PFSK-1 (cell line): ENCODE data around the gene CHCHD1.

Source experiments
- FOXP2 ChIP-seq: optimal IDR thresholded peaks from 2 replicates; pipeline ENCODE3; 2011; ENCODE audit warnings: borderline replicate concordance, control low read depth, inconsistent platforms; ENCODE audit not compliant: insufficient read depth; ENCODE audit errors: extremely low read length, extremely low read depth
- POLR2AphosphoS5 ChIP-seq: IDR thresholded peaks from 2 replicates; pipeline ENCODE4 v1.6.1; 2012; ENCODE audit warnings: low read depth, mild to moderate bottlenecking, control low read depth, low read length, moderate library complexity
- REST ChIP-seq, 2 experiments: IDR thresholded peaks; 2 replicates each; pipeline versions ENCODE4 v1.6.1 to v1.8.0; 2011 to 2012; ENCODE audit warnings: low read depth in 2 of 2, low read length in 2 of 2, control low read depth in 1 of 2, inconsistent platforms in 1 of 2, mild to moderate bottlenecking in 1 of 2, moderate library complexity in 1 of 2; ENCODE audit not compliant: insufficient read depth in 1 of 2
- SIN3A ChIP-seq: IDR thresholded peaks from 2 replicates; pipeline ENCODE4 v1.6.1; 2012; ENCODE audit warnings: mild to moderate bottlenecking, low read length, moderate library complexity, borderline replicate concordance; ENCODE audit not compliant: insufficient read depth
- TAF1 ChIP-seq: IDR thresholded peaks from 2 replicates; pipeline ENCODE4 v1.6.1; 2012; ENCODE audit warnings: low read length, control low read depth, borderline replicate concordance; ENCODE audit not compliant: insufficient read depth

CHCHD1 gene

GRCh38 chr10:73782749-73783085 is 869 bp downstream of the CHCHD1 start:
- TF ChIP-seq FOXP2, result no peak
- no peak for TF ChIP-seq REST (IDR thresholded peaks at IDR 0.05; ENCODE audit: insufficient read depth in 1 of 2, low read depth in 2 of 2, low read length in 2 of 2)
- no peak for TF ChIP-seq POLR2AphosphoS5
- TF ChIP-seq TAF1, result no peak
- TF ChIP-seq SIN3A, result no peak

GRCh38 chr10:73785211-73785720 is 3.4 kb downstream of the CHCHD1 start, which contains the start of gene ZSWIM8:
TSS of gene ZSWIM8 (plus strand) at chr10:73785606. CDS start at chr10:73785879, 273 bp downstream.
- TF ChIP-seq TAF1, result peak; percentile 77; the same call in 1 of the 2 replicates
- peak; percentile 42 for TF ChIP-seq POLR2AphosphoS5
- peak in 1 of 2 experiments; percentile 36; a peak in 1 of 4 replicates for TF ChIP-seq REST (IDR thresholded peaks at IDR 0.05; ENCODE audit: insufficient read depth in 1 of 2, low read depth in 2 of 2, low read length in 2 of 2)
- peak; percentile 97; the same call in 1 of the 2 replicates for TF ChIP-seq SIN3A
- peak; percentile 50 for TF ChIP-seq FOXP2

- TF ChIP-seq POLR2AphosphoS5, result no peak
- no peak for TF ChIP-seq FOXP2
- TF ChIP-seq SIN3A, result peak; percentile 61; the same call in 1 of the 2 replicates
- peak; percentile 74 to 89 for TF ChIP-seq REST (IDR thresholded peaks at IDR 0.05; ENCODE audit: insufficient read depth in 1 of 2, low read depth in 2 of 2, low read length in 2 of 2)
- no peak for TF ChIP-seq TAF1
Measured at GRCh38 chr10:73785721-73786511, 4.1 kb downstream of the CHCHD1 start.

- TF ChIP-seq FOXP2 (no peak), TAF1 (no peak), REST (IDR thresholded peaks at IDR 0.05; ENCODE audit: insufficient read depth in 1 of 2, low read depth in 2 of 2, low read length in 2 of 2) (no peak), SIN3A (no peak), POLR2AphosphoS5 (no peak)
Measured at GRCh38 chr10:73786512-73786885, 4.7 kb downstream of the CHCHD1 start.
